Skeletal muscle satellite cell (primary cell): ENCODE measurements around the gene ACSF3.

Experiments used
- H3K27me3 ChIP-seq: 2 replicates; pipeline ENCODE4 v1.7.0; 2013; ENCODE audit warnings: low read length; ENCODE audit not compliant: control insufficient read depth, insufficient read depth
- H3K36me3 ChIP-seq: 2 replicates; pipeline ENCODE4 v1.7.0; 2013; ENCODE audit warnings: mild to moderate bottlenecking, control low read depth, low read length; ENCODE audit not compliant: insufficient read depth
- H3K4me1 ChIP-seq: 2 replicates; pipeline ENCODE4 v1.7.0; 2013; ENCODE audit warnings: low read length; ENCODE audit not compliant: control insufficient read depth, insufficient read depth
- H3K4me2 ChIP-seq: 2 replicates; pipeline ENCODE4 v1.7.0; 2013; ENCODE audit warnings: mild to moderate bottlenecking, low read length
- H3K4me3 ChIP-seq: 2 replicates; pipeline ENCODE4 v1.7.0; 2013; ENCODE audit warnings: low read length
- H3K9ac ChIP-seq: 2 replicates; pipeline ENCODE4 v1.7.0; 2013; ENCODE audit warnings: mild to moderate bottlenecking, low read depth, low read length, moderate library complexity
- H3K9me3 ChIP-seq: replicated peaks from 2 replicates; pipeline ENCODE4 v1.7.0; 2013; ENCODE audit warnings: mild to moderate bottlenecking, control low read depth, low read length

The ACSF3 gene

DNA sequence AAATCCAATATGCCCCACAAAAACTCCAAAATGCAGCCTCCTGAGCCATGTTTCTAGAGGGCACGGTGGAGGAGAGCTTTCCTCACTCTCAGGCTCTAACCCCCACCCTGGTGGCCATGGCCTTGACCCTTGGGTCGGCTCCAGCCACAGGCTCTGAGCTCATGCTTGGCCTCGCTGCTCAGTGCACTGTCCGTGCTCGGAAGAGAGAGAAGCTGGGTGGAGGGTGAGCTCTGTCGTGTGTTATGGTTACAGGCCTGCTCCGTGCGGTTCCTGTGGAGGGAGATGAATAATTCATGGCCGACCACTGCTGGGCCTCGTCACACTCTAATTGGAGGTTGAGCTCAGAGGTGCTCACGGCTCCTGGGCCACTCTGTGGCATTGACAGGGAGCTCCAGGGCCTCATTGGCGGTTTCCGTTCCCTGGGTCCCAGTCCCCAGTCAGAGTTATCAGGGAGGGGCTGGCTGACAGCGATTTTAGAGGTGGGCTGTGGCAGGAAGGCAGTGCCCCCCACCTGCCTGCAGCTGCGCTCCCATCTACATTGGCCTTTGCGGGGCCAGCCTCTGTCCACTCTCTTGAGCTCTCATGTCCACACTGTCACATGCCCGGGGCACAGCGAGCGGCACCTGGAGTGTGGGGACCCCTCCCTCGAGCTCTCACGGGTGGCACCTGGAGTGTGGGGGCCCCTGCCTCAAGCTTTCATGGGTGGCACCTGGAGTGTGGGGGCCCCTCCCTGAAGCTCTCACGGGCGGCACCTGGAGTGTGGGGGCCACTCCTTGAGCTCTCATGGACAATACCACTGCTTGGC is 24.9 kb downstream of the ACSF3 start:
- H3K36me3 ChIP-seq: peaks cover 43% of the 10 kb centered on the region
- H3K9ac ChIP-seq: no peak overlapping the region
- no peaks in the 10 kb centered on the region for H3K4me1 ChIP-seq
- H3K27me3 ChIP-seq: no peaks in the 10 kb centered on the region
- no peak overlapping the region for H3K4me2 ChIP-seq
- H3K9me3 ChIP-seq: no peaks in the 10 kb centered on the region
- no peak overlapping the region for H3K4me3 ChIP-seq

GRCh38 chr16:89119166-89119621 is 25.5 kb downstream of the ACSF3 start:
- Histone ChIP-seq H3K4me3 (no peak overlapping the region), H3K9ac (no peak overlapping the region)

DNA sequence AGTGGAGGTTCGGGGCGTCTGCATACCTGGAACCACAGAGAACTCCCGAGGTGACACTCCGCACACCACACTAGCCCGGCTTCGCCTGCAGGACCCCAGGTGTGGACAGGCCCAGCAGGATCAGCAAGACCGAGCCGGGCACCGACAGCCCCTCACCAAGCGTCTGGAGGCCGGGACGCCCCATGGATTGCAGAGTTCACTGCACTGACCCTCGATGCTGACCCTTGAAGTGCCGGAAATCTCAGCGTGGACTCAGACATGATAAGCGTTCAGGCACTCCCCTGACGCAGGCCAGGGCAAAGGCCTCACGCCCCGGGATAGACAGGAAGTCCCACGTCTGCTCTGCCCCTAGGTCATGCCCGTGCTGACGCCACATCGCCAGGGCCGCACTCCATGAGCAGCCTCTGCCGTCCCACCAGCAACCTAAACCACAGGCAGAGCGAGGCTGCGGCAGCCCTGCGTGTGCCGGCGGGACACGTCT is 26.0 kb downstream of the ACSF3 start:
- no peaks in the 10 kb centered on the region for H3K4me1 ChIP-seq
- no peaks in the 10 kb centered on the region for H3K9me3 ChIP-seq
- peaks cover 34% of the 10 kb centered on the region for H3K36me3 ChIP-seq

More at GRCh38 chr16:89119166-89119621, 25.5 kb downstream of the ACSF3 start:
- no peak overlapping the region for H3K4me2 ChIP-seq
- H3K36me3 ChIP-seq: peaks cover 39% of the 10 kb centered on the region
- H3K9me3 ChIP-seq: no peaks in the 10 kb centered on the region
- H3K4me1 ChIP-seq: no peaks in the 10 kb centered on the region
- no peaks in the 10 kb centered on the region for H3K27me3 ChIP-seq

GRCh38 chr16:89120281-89120680 is 26.6 kb downstream of the ACSF3 start:
- H3K9me3 ChIP-seq: no peaks in the 10 kb centered on the region
- H3K9ac ChIP-seq: no peak overlapping the region
- H3K4me2 ChIP-seq: no peak overlapping the region
- no peak overlapping the region for H3K4me3 ChIP-seq
- H3K4me1 ChIP-seq: no peaks in the 10 kb centered on the region
- peaks cover 28% of the 10 kb centered on the region for H3K36me3 ChIP-seq
- H3K27me3 ChIP-seq: no peaks in the 10 kb centered on the region

More for the DNA sequence above, 26.0 kb downstream of the ACSF3 start:
- no peak overlapping the region for H3K9ac ChIP-seq
- no peaks in the 10 kb centered on the region for H3K27me3 ChIP-seq
- H3K4me2 ChIP-seq: no peak overlapping the region
- no peak overlapping the region for H3K4me3 ChIP-seq

DNA sequence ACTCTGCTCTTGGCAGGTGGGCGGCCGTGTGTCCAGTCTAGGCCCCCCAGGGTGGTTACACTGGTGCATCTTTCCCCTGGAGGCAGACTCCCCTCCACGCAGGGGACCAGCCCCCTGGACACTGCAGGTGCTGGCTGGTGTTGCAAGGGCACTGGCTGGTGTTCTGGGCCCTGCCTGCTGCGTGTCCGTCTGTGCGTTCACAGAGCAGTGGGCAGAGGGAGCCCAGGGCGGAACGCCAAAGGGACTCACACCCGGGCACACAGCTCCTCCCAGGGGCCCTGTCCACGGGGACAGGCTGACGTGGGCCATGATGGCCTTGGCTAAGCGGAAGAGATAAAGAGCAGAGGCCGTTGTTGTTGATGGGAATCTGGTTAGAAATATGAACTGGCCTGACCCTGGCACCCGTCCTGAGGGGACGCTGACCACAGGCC is 27.3 kb downstream of the ACSF3 start:
- H3K4me2 ChIP-seq: no peak overlapping the region
- H3K36me3 ChIP-seq: peaks cover 26% of the 10 kb centered on the region
- no peaks in the 10 kb centered on the region for H3K9me3 ChIP-seq
- H3K4me3 ChIP-seq: no peak overlapping the region
- no peak overlapping the region for H3K9ac ChIP-seq
- no peaks in the 10 kb centered on the region for H3K4me1 ChIP-seq
- H3K27me3 ChIP-seq: no peaks in the 10 kb centered on the region

GRCh38 chr16:89121691-89122321 is 28.2 kb downstream of the ACSF3 start:
- H3K4me1 ChIP-seq: no peaks in the 10 kb centered on the region
- no peaks in the 10 kb centered on the region for H3K27me3 ChIP-seq
- no peak overlapping the region for H3K4me2 ChIP-seq
- H3K9ac ChIP-seq: no peak overlapping the region
- no peak overlapping the region for H3K4me3 ChIP-seq
- H3K9me3 ChIP-seq: no peaks in the 10 kb centered on the region
- H3K36me3 ChIP-seq: peaks cover 18% of the 10 kb centered on the region

GRCh38 chr16:89122322-89122851 is 28.7 kb downstream of the ACSF3 start:
- Histone ChIP-seq H3K4me1 (no peaks in the 10 kb centered on the region), H3K36me3 (peaks cover 15% of the 10 kb centered on the region), H3K9me3 (no peaks in the 10 kb centered on the region), H3K4me2 (no peak overlapping the region), H3K27me3 (no peaks in the 10 kb centered on the region), H3K9ac (no peak overlapping the region), H3K4me3 (no peak overlapping the region)

GRCh38 chr16:89123001-89123830 is 29.6 kb downstream of the ACSF3 start:
- Histone ChIP-seq H3K27me3 (no peaks in the 10 kb centered on the region), H3K9ac (no peak overlapping the region), H3K9me3 (no peaks in the 10 kb centered on the region), H3K36me3 (peaks cover 15% of the 10 kb centered on the region), H3K4me2 (no peak overlapping the region), H3K4me1 (no peaks in the 10 kb centered on the region), H3K4me3 (no peak overlapping the region)

GRCh38 chr16:89123831-89124100 is 30.1 kb downstream of the ACSF3 start:
- H3K4me2 ChIP-seq: no peak overlapping the region
- no peak overlapping the region for H3K4me3 ChIP-seq
- no peaks in the 10 kb centered on the region for H3K9me3 ChIP-seq
- peaks cover 15% of the 10 kb centered on the region for H3K36me3 ChIP-seq
- no peaks in the 10 kb centered on the region for H3K4me1 ChIP-seq
- no peaks in the 10 kb centered on the region for H3K27me3 ChIP-seq
- no peak overlapping the region for H3K9ac ChIP-seq

DNA sequence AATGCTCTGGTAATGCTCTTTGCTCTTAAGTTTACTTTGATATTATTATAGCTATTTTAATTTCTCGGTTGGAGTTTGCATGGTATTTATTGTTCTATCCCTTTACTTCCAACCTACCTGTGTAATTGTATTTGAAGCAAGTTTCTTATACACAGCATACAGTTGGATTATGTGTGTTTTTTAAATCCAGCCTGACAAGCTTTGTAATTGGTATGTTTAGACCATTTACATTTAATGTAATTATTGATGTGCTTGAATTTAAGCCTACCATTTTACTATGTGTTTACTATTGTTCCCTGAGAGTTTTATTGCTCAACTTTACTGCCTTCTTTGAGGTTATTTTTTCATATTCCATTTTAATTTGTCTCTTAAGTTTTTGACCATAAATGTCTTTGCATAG is 35.7 kb downstream of the ACSF3 start:
- H3K27me3 ChIP-seq: no peaks in the 10 kb centered on the region
- no peak overlapping the region for H3K4me3 ChIP-seq
- H3K9ac ChIP-seq: no peak overlapping the region
- peaks cover 11% of the 10 kb centered on the region for H3K36me3 ChIP-seq
- H3K4me2 ChIP-seq: no peak overlapping the region
- no peaks in the 10 kb centered on the region for H3K4me1 ChIP-seq
- no peaks in the 10 kb centered on the region for H3K9me3 ChIP-seq

DNA sequence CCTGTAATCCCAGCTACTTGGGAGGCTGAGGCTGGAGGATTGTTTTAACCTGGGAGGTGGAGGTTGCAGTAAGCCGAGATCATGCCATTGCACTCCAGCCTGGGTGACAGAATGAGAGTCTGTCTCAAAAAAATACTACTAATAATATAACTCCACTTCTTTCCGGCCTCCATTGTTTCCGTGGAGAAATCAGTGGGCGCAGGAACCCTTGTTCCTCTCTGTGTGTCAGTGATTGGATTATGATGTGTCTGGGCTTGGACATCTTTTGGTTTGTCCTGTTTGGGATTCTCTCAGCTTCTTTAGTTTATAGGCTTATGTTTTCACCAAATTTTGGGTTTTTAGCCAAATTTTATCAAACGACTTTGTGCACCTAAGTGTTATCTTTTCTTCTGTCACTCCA is 36.8 kb downstream of the ACSF3 start:
- Histone ChIP-seq H3K36me3 (peaks cover 17% of the 10 kb centered on the region), H3K4me2 (no peak overlapping the region), H3K4me1 (no peaks in the 10 kb centered on the region), H3K4me3 (no peak overlapping the region), H3K9ac (no peak overlapping the region), H3K27me3 (no peaks in the 10 kb centered on the region), H3K9me3 (no peaks in the 10 kb centered on the region)
